ENCODE results near the gene DHRS1.

- no peak for TF ChIP-seq POLR2A (IDR thresholded peaks at IDR 0.05; ENCODE audit: low read depth)
- TF ChIP-seq CTCF (IDR thresholded peaks at IDR 0.05): no peak
These were observed 45.6 kb downstream of the DHRS1 start for GRCh38 chr14:24253936-24254335.
